Body of pancreas (tissue), 4 donors: Measurements from ENCODE around the gene GMDS.

ENCODE experiments used
- CTCF ChIP-seq, 7 experiments: fragments of 450-650 bp in 4 of 7; fragments of 200-600 bp in 3 of 7; sonication (generic) in 3 of 7; IDR thresholded peaks; one replicate each; pipeline ENCODE4 v1.5.1; 2016 to 2019; ENCODE audit warnings: antibody characterized with exemption in 7 of 7
- POLR2A ChIP-seq, 3 donors: fragments of 450-650 bp; IDR thresholded peaks; one replicate each; pipeline ENCODE4 v1.6.1; 2016; ENCODE audit warnings: antibody characterized with exemption in 3 of 3, mild to moderate bottlenecking in 2 of 3

- TF ChIP-seq POLR2A (IDR thresholded peaks at IDR 0.05), result no peak
- TF ChIP-seq CTCF (IDR thresholded peaks at IDR 0.05), result no peak
Measured at GRCh38 chr6:1640476-1640875, 604.9 kb downstream of the GMDS start.
